Epithelial cell of proximal tubule (primary cell): ENCODE results near the gene ITSN1. TPM values are rescaled to one million over a fixed set of nuclear protein-coding genes. Genes with fewer than 3 reads are reported as not detected.

Experiments used
- DNase-seq: peaks from one replicate; pipeline ENCODE4 v3.0.0-alpha.2; 2011; ENCODE audit warnings: low read depth
- H3K4me3 ChIP-seq: 2 replicates; pipeline ENCODE4 v1.5.1; 2011; ENCODE audit warnings: low read depth, mild to moderate bottlenecking, low read length
- total RNA-seq: library from RNA; depleted of rRNA; stranded (reverse); fragments of >200 nt; gene quantifications from 2 replicates; pipeline ENCODE4 v1.2.3, GENCODE V29; 2015
- TF ChIP-seq, protein P1 (sequence below): conservative IDR thresholded peaks from 2 replicates; pipeline ENCODE4 v1.5.1; 2012; ENCODE audit warnings: low read depth, mild to moderate bottlenecking, low read length

ITSN1 gene
- total RNA-seq, 1 donor from 2014 or later = 24.5 TPM

- TF ChIP-seq, protein P1, sequence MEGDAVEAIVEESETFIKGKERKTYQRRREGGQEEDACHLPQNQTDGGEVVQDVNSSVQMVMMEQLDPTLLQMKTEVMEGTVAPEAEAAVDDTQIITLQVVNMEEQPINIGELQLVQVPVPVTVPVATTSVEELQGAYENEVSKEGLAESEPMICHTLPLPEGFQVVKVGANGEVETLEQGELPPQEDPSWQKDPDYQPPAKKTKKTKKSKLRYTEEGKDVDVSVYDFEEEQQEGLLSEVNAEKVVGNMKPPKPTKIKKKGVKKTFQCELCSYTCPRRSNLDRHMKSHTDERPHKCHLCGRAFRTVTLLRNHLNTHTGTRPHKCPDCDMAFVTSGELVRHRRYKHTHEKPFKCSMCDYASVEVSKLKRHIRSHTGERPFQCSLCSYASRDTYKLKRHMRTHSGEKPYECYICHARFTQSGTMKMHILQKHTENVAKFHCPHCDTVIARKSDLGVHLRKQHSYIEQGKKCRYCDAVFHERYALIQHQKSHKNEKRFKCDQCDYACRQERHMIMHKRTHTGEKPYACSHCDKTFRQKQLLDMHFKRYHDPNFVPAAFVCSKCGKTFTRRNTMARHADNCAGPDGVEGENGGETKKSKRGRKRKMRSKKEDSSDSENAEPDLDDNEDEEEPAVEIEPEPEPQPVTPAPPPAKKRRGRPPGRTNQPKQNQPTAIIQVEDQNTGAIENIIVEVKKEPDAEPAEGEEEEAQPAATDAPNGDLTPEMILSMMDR = no peak
- DNase-seq = no peak
- no peak overlapping the region for H3K4me3 ChIP-seq
Observed at GRCh38 chr21:33677450-33677849, 35.1 kb downstream of the ITSN1 start.

DNA sequence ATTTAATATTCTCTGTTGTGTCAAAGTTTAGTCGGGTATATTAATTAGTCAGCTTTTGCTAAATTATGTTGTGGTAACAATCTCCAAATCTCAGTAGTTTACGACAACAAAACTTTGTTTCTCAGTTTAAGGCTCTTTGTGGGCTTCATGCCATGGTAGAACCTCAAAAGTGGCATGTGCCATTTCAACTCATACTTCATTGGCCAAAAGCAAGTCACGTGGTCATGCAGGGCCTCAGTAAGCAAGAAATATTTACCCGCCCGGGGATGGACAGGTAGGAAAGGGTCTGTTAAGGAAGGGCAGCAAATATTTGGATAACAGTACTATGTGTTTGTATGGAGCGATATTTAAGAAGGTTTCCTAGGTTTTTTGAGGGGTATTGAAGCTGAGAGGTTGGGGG lies 38.6 kb downstream of the ITSN1 start:
- no peak overlapping the region for H3K4me3 ChIP-seq
- DNase-seq = no peak
- TF ChIP-seq, protein P1 = no peak

DNA sequence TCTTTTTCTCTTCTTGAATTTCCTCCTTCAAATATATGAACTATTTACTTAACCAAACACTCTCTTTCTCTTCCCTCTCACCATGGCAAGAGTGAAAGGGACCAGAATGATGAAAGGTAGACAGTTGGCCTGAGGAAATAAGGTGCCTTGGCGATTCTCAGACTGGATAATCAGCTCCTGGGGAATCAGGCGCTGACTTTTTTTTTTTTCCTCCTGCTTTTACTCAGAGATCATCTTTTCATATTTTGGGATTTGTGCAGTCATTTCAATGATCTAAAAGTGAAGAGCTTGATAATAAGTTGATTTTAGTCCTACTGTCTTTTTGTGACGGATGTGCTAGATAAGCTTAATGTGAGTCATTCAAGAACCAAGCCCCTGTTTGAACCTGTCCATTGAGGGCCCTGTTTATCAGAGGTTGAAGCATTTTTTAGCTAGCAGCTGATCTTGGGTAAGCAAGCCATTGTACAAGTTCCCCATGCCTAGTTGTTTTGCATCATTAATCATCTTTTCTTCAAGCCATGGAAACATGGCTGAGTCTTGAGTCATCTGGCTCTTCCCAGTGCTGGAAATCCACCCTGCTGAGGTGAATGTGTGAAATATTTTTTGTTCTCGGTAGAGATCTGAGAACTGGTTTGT lies 40.8 kb downstream of the ITSN1 start:
- peak; percentile 97 for DNase-seq
- TF ChIP-seq, protein P1 = no peak
- H3K4me3 ChIP-seq = no peak overlapping the region

- TF ChIP-seq, protein P1 = no peak
- H3K4me3 ChIP-seq = no peak overlapping the region
- DNase-seq = no peak
Observed at GRCh38 chr21:33684068-33684467, 41.8 kb downstream of the ITSN1 start.

DNA sequence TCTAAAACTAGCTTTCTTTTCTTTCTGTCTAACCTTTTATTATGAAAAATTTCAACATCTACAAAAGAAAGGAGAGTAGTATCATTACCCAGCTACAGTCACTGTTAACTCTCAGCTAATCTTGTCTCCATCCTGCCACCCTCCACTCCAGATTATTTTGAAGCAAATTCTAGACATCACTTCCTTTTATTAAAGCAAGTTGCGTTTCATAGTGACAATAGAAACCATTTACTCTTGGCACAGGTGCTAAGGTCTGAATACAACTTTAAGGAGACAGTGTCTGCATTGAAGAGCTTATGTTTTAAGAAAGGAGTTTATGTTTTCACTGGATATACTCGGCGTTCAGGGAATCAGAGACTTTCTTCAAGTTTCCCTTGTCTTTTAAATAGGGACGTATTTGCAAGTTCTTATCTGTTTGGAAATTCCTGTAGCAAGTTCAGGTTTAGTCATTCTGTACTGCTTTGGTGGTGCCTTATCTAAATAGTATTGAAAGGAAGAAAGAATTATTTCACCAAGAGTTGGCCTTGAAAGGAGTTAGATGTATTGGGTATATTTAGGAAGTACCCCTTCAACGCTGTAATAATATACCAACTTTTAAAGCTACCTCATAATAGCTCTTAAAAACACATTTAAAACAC lies 42.7 kb downstream of the ITSN1 start:
- H3K4me3 ChIP-seq = no peak overlapping the region
- no peak for DNase-seq
- TF ChIP-seq, protein P1 = no peak

GRCh38 chr21:33685613-33686197 lies 43.4 kb downstream of the ITSN1 start:
- no peak overlapping the region for H3K4me3 ChIP-seq
- TF ChIP-seq, protein P1 = no peak
- DNase-seq = peak; percentile 70
